ENCODE measurements around the gene PIK3R1. TPM values are rescaled to one million over a fixed set of nuclear protein-coding genes. Genes with fewer than 3 reads are reported as not detected.

PIK3R1 gene
- total RNA-seq, 1 donor from 2014 or later = 137 TPM

GRCh38 chr5:68255305-68256120, 40.0 kb downstream of the PIK3R1 start:
- intact Hi-C loops (cut with DNase I) = no loop called here
- H3K4me1 ChIP-seq = peaks cover 80% of the 10 kb centered on the region
- no peaks in the 10 kb centered on the region for H3K9me3 ChIP-seq
- ATAC-seq (no peak), DNase-seq (no peak)
- no peak overlapping the region for H3K4me3 ChIP-seq
- H3K36me3 ChIP-seq = peaks cover 4% of the 10 kb centered on the region
- peak overlapping the region; percentile 24 for H3K27ac ChIP-seq
- TF ChIP-seq, protein P1, sequence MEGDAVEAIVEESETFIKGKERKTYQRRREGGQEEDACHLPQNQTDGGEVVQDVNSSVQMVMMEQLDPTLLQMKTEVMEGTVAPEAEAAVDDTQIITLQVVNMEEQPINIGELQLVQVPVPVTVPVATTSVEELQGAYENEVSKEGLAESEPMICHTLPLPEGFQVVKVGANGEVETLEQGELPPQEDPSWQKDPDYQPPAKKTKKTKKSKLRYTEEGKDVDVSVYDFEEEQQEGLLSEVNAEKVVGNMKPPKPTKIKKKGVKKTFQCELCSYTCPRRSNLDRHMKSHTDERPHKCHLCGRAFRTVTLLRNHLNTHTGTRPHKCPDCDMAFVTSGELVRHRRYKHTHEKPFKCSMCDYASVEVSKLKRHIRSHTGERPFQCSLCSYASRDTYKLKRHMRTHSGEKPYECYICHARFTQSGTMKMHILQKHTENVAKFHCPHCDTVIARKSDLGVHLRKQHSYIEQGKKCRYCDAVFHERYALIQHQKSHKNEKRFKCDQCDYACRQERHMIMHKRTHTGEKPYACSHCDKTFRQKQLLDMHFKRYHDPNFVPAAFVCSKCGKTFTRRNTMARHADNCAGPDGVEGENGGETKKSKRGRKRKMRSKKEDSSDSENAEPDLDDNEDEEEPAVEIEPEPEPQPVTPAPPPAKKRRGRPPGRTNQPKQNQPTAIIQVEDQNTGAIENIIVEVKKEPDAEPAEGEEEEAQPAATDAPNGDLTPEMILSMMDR (IDR thresholded peaks at IDR 0.05) = no peak
- no peaks in the 10 kb centered on the region for H3K27me3 ChIP-seq

- intact Hi-C loops (cut with DNase I) = no loop called here
- Histone ChIP-seq H3K9me3 (no peaks in the 10 kb centered on the region), H3K4me3 (no peak overlapping the region), H3K27me3 (no peaks in the 10 kb centered on the region), H3K4me1 (peaks cover 74% of the 10 kb centered on the region), H3K36me3 (peaks cover 4% of the 10 kb centered on the region), H3K27ac (peak overlapping the region; percentile 13)
- DNase-seq = no peak
- TF ChIP-seq, protein P1 (IDR thresholded peaks at IDR 0.05) = no peak
- ATAC-seq = no peak
Observed at GRCh38 chr5:68257210-68257609, 41.7 kb downstream of the PIK3R1 start.

DNA sequence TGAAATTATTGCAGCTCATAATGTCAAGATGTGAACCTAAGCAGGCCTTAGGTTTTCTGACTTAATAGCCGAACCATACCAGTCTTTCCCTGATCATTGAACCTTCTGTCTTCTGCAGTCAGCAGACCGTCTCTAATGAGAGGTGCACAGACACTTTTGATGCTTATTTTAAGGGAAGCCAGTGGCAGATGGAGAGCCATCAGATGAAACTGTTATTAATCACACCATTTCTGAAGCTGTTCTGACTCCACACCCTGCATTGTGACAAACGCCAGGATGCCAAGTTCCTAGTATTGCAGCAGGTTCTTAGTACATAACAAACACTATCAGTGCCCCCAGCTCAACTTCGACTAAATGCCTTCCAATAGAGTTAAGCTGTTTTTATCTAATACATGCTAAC, 43.0 kb downstream of the PIK3R1 start:
- TF ChIP-seq, protein P1 (IDR thresholded peaks at IDR 0.05) = no peak
- no peaks in the 10 kb centered on the region for H3K27me3 ChIP-seq
- H3K36me3 ChIP-seq = peaks cover 4% of the 10 kb centered on the region
- H3K4me1 ChIP-seq = peaks cover 69% of the 10 kb centered on the region
- no peaks in the 10 kb centered on the region for H3K9me3 ChIP-seq
- no peak for ATAC-seq
- H3K4me3 ChIP-seq = no peak overlapping the region
- no peak overlapping the region for H3K27ac ChIP-seq
- intact Hi-C loops (cut with DNase I) = no loop called here
- DNase-seq = no peak

- TF ChIP-seq, protein P1 (IDR thresholded peaks at IDR 0.05) = no peak
- H3K4me3 ChIP-seq = no peak overlapping the region
- no peak overlapping the region for H3K27ac ChIP-seq
Observed at GRCh38 chr5:68259700-68260099, 44.1 kb downstream of the PIK3R1 start.

DNA sequence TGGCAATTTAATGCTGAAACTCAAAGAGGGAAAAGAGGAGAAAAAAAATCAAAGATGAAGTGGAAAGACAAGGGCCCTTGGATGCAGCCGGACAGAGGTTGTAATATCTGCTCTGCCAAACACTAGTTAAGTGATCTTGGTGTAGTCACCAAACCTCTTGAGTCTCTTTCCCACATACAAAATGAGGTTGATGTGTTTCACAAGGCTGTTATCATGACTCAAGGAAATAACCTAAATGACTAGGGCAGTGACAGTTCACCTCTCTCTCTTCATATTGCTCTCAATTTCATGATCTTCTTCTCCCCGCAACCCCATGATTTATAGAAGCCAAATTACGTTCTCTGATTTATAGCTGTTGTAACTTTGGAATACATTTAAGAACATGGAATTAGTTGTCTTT, 44.9 kb downstream of the PIK3R1 start:
- peaks cover 76% of the 10 kb centered on the region for H3K4me1 ChIP-seq
- TF ChIP-seq, protein P1 (IDR thresholded peaks at IDR 0.05) = no peak

More at GRCh38 chr5:68259700-68260099, 44.1 kb downstream of the PIK3R1 start:
- no peak for DNase-seq
- no peak for ATAC-seq
- intact Hi-C loops (cut with DNase I) = no loop called here
- no peaks in the 10 kb centered on the region for H3K9me3 ChIP-seq
- peaks cover 4% of the 10 kb centered on the region for H3K36me3 ChIP-seq
- H3K27me3 ChIP-seq = no peaks in the 10 kb centered on the region
- H3K4me1 ChIP-seq = peaks cover 75% of the 10 kb centered on the region

More for the DNA sequence above, 44.9 kb downstream of the PIK3R1 start:
- no peak overlapping the region for H3K27ac ChIP-seq
- H3K9me3 ChIP-seq = no peaks in the 10 kb centered on the region
- no peaks in the 10 kb centered on the region for H3K27me3 ChIP-seq
- no peak overlapping the region for H3K4me3 ChIP-seq
- peaks cover 4% of the 10 kb centered on the region for H3K36me3 ChIP-seq
- DNase-seq (no peak), ATAC-seq (no peak)
- intact Hi-C loops (cut with DNase I) = no loop called here

All from upper lobe of right lung (tissue), 1 donor.